ENCODE results near the gene NEK1. TPM values are rescaled to one million over a fixed set of nuclear protein-coding genes. Genes with fewer than 3 reads are reported as not detected.

NEK1 gene
- polyA plus RNA-seq, 1 experiment, result 2.3 TPM

DNA sequence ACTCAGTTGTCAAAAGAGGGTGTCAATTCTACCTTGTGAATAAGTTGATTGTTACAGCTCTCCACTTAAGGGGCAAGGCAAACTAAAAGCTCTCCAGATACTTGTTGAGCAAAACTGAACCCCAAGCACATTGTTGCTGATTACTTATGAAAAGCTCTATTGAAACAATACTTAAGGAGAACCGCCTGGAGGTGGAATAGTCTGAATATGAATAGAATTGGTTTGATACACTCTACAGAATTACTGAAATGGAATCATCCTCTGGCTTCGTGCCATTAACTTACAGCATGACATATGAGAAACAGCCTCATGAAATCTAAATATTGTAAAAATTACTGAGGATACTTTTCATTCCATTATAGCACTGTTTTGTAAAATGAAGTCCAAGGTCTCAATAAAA is 214.6 kb downstream of the NEK1 start:
- no peaks in the 10 kb centered on the region for H3K36me3 ChIP-seq (ENCODE audit: control insufficient read depth, insufficient read depth, low read length)
- H3K27me3 ChIP-seq (ENCODE audit: control insufficient read depth, insufficient read depth, low read length), result no peaks in the 10 kb centered on the region
- no peak for DNase-seq (ENCODE audit: low read depth)
- POLR2A ChIA-PET, result interaction anchor here (0.6 kb wide), 1 partner anchor 38 kb away, joined by 3 read pairs; no protein-coding TSS in a partner anchor
- CTCF ChIA-PET, result interaction anchor here (0.5 to 1.0 kb wide), 3 partner anchors 13 to 115 kb away, joined by 3 to 4 read pairs (median 3); no protein-coding TSS in a partner anchor
- no peak overlapping the region for H3K4me3 ChIP-seq (ENCODE audit: low read depth, low read length)
- TF ChIP-seq, protein P1, sequence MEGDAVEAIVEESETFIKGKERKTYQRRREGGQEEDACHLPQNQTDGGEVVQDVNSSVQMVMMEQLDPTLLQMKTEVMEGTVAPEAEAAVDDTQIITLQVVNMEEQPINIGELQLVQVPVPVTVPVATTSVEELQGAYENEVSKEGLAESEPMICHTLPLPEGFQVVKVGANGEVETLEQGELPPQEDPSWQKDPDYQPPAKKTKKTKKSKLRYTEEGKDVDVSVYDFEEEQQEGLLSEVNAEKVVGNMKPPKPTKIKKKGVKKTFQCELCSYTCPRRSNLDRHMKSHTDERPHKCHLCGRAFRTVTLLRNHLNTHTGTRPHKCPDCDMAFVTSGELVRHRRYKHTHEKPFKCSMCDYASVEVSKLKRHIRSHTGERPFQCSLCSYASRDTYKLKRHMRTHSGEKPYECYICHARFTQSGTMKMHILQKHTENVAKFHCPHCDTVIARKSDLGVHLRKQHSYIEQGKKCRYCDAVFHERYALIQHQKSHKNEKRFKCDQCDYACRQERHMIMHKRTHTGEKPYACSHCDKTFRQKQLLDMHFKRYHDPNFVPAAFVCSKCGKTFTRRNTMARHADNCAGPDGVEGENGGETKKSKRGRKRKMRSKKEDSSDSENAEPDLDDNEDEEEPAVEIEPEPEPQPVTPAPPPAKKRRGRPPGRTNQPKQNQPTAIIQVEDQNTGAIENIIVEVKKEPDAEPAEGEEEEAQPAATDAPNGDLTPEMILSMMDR (IDR thresholded peaks at IDR 0.05; ENCODE audit: insufficient read depth, low read depth, low read length), result no peak

DNA sequence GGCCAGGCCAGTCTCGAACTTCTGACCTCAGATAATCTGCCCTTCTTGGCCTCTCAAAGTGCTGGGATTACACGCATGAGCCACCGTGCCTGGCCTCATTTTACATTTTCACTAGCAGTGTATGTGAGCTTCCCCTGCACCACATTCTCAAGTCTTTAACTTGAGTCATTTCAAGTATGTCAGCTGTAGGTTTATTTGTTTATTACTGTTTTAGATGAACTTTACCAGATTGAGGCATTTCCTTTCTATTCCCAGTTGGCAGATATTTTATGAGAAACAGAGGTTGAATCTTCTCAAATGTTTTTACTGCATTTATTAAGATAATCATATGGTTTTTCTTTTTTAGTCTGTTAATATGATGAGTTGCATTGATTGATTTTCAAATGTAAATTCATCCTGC is 227.0 kb downstream of the NEK1 start:
- H3K4me3 ChIP-seq (ENCODE audit: low read depth, low read length), result no peak overlapping the region
- no peaks in the 10 kb centered on the region for H3K27me3 ChIP-seq (ENCODE audit: control insufficient read depth, insufficient read depth, low read length)
- ChIA-PET POLR2A (no interaction called here), CTCF (no interaction called here)
- TF ChIP-seq, protein P1 (IDR thresholded peaks at IDR 0.05; ENCODE audit: insufficient read depth, low read depth, low read length), result no peak
- no peak for DNase-seq (ENCODE audit: low read depth)
- no peaks in the 10 kb centered on the region for H3K36me3 ChIP-seq (ENCODE audit: control insufficient read depth, insufficient read depth, low read length)

DNA sequence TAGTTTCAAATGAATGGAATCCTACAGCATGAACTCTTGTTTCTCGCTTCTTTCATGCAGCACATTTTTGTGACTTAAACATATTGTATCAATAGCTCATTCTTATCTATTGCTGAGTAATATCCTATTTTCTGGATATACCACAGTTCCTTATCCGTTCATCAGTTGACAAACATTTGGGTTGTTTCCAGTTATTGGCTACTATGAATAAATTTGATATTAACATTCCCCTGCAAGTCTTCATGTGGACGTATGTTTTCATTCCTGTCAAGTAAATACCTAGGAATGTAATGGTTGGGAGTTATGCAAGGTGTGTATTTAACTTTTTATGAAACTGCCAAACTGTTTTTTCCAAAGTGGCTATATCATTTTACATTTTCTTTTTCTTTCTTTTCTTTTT is 227.6 kb downstream of the NEK1 start:
- Histone ChIP-seq H3K27me3 (ENCODE audit: control insufficient read depth, insufficient read depth, low read length) (no peaks in the 10 kb centered on the region), H3K4me3 (ENCODE audit: low read depth, low read length) (no peak overlapping the region), H3K36me3 (ENCODE audit: control insufficient read depth, insufficient read depth, low read length) (no peaks in the 10 kb centered on the region)
- no peak for DNase-seq (ENCODE audit: low read depth)
- ChIA-PET POLR2A (no interaction called here), CTCF (interaction anchor here (0.8 kb wide), 2 partner anchors 30 to 127 kb away, joined by 3 to 4 read pairs; no protein-coding TSS in a partner anchor)
- TF ChIP-seq, protein P1 (IDR thresholded peaks at IDR 0.05; ENCODE audit: insufficient read depth, low read depth, low read length), result no peak

DNA sequence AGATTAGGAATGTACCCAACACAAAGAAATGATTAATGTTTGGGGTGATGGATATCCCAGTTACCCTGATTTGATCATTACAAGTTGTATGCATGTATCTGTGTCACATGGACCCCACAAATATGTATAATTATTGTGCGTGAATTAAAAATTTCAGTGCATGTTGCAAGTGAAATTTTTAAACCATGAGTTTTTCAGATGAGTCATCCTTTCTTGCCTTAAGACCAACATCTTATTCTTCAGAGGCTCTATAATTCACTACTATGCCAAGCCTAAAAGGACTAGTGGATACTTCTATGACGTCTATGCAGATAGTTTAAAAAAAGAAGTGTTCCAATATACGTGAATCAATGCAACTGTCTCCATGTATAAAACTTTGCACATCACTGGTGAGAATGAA is 228.7 kb downstream of the NEK1 start:
- Histone ChIP-seq H3K36me3 (ENCODE audit: control insufficient read depth, insufficient read depth, low read length) (no peaks in the 10 kb centered on the region), H3K4me3 (ENCODE audit: low read depth, low read length) (no peak overlapping the region), H3K27me3 (ENCODE audit: control insufficient read depth, insufficient read depth, low read length) (no peaks in the 10 kb centered on the region)
- CTCF ChIA-PET, result interaction anchor here (0.8 to 1.5 kb wide), 3 partner anchors 10 to 126 kb away, joined by 3 to 4 read pairs (median 4); no protein-coding TSS in a partner anchor
- DNase-seq (ENCODE audit: low read depth), result peak; percentile 87
- POLR2A ChIA-PET, result no interaction called here
- TF ChIP-seq, protein P1 (IDR thresholded peaks at IDR 0.05; ENCODE audit: insufficient read depth, low read depth, low read length), result no peak

DNA sequence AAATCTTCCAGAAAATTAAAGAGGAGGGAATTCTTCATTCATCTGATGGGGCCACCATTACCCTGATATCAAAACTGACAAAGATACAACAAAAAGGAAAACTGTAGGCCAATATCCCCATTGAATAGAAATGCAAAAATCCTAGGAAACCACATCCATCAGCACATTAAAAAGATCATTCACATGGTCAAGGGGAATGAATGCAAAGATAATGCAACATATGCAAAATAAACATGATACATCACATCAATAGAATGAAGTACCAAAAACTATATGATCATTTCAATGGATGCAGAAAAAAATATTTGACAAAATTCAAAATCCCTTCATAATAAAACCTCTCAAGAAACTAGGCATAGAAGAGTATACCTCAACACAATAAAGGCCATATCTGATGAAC is 232.7 kb downstream of the NEK1 start:
- H3K27me3 ChIP-seq (ENCODE audit: control insufficient read depth, insufficient read depth, low read length), result no peaks in the 10 kb centered on the region
- ChIA-PET POLR2A (no interaction called here), CTCF (no interaction called here)
- DNase-seq (ENCODE audit: low read depth), result no peak
- TF ChIP-seq, protein P1 (IDR thresholded peaks at IDR 0.05; ENCODE audit: insufficient read depth, low read depth, low read length), result no peak
- H3K36me3 ChIP-seq (ENCODE audit: control insufficient read depth, insufficient read depth, low read length), result no peaks in the 10 kb centered on the region
- H3K4me3 ChIP-seq (ENCODE audit: low read depth, low read length), result no peak overlapping the region
